Neutrophil (primary cell): ENCODE data around the gene DAAM2.

Experiments used
- H3K27ac ChIP-seq: fragments of 200-600 bp; sonication (generic); 2 replicates; pipeline ENCODE4 v1.5.1; 2016; ENCODE audit warnings: mild to moderate bottlenecking, moderate library complexity
- H3K27me3 ChIP-seq: fragments of 200-600 bp; sonication (generic); 2 replicates; pipeline ENCODE4 v1.6.0; 2016; ENCODE audit warnings: mild to moderate bottlenecking
- H3K36me3 ChIP-seq: fragments of 200-600 bp; sonication (generic); 2 replicates; pipeline ENCODE4 v1.5.1; 2017
- H3K4me1 ChIP-seq, 2 experiments: fragments of 200-600 bp in 1 of 2; sonication (generic) in 1 of 2; 1 replicate in 1 of 2; 2 replicates in 1 of 2; pipeline versions ENCODE4 v1.5.1 to v1.6.1; 2013 to 2016; ENCODE audit warnings: low read depth in 1 of 2, low read length in 1 of 2, mild to moderate bottlenecking in 1 of 2, moderate library complexity in 1 of 2; ENCODE audit not compliant: control insufficient read depth in 1 of 2, insufficient read depth in 1 of 2
- H3K4me3 ChIP-seq, 2 experiments: fragments of 200-600 bp in 1 of 2; sonication (generic) in 1 of 2; 1 replicate in 1 of 2; 2 replicates in 1 of 2; pipeline ENCODE4 v1.5.1; 2013 to 2016; ENCODE audit warnings: low read depth in 1 of 2, low read length in 1 of 2, mild to moderate bottlenecking in 1 of 2, moderate library complexity in 1 of 2
- H3K9me3 ChIP-seq: fragments of 200-600 bp; sonication (generic); 2 replicates; pipeline ENCODE4 v1.5.1; 2016
- TF ChIP-seq, protein P1 (sequence below): fragments of 200-600 bp; sonication (generic); IDR thresholded peaks from 2 replicates; pipeline ENCODE4 v1.5.1; 2016; ENCODE audit warnings: antibody characterized with exemption

Gene DAAM2

DNA sequence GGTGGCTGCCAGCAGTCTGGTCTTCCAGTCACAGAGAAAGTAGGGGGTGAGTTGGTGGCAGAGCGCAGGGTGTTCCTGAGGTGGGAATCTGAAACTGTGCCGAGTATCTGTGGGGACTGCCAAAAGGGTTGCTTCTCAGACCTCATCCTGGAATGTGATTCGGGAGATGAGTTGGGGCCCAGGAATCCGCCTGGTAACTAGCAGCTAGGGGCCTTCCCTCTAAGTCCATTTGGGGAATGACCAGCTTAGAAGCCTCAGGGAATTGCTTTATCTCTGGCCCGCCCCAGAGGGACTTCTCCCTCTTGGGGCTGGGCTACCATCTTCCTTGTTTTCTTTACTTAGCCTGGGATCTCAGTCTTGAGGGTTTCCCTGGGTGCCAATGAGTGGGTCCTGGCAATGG lies 92.5 kb downstream of the DAAM2 start:
- no peaks in the 10 kb centered on the region for H3K4me1 ChIP-seq

DNA sequence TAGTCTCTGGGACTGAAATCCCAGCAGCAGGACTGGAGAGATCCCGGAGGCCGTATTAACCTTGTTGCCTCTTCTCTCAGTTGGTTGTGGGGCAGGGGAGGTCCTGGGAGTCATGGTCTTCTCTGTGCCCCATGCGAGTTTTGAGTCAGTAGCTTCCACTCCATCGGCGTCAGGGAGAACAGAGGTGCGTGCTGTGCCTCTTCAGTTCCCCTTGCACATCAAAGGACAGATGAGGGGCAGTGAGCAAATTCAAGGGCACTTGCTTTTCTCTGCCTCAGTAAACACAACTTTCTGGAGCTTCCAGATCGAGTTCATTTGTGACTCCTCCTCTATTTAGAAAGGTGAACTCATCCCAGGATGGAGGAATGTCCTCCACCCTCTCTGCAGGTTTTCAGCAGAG lies 93.5 kb downstream of the DAAM2 start:
- Histone ChIP-seq H3K27ac (no peak overlapping the region), H3K4me1 (no peaks in the 10 kb centered on the region), H3K9me3 (no peaks in the 10 kb centered on the region), H3K36me3 (no peaks in the 10 kb centered on the region), H3K4me3 (no peak overlapping the region), H3K27me3 (peaks cover 38% of the 10 kb centered on the region)
- TF ChIP-seq, protein P1, sequence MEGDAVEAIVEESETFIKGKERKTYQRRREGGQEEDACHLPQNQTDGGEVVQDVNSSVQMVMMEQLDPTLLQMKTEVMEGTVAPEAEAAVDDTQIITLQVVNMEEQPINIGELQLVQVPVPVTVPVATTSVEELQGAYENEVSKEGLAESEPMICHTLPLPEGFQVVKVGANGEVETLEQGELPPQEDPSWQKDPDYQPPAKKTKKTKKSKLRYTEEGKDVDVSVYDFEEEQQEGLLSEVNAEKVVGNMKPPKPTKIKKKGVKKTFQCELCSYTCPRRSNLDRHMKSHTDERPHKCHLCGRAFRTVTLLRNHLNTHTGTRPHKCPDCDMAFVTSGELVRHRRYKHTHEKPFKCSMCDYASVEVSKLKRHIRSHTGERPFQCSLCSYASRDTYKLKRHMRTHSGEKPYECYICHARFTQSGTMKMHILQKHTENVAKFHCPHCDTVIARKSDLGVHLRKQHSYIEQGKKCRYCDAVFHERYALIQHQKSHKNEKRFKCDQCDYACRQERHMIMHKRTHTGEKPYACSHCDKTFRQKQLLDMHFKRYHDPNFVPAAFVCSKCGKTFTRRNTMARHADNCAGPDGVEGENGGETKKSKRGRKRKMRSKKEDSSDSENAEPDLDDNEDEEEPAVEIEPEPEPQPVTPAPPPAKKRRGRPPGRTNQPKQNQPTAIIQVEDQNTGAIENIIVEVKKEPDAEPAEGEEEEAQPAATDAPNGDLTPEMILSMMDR: no peak

More for the DNA sequence above, 92.5 kb downstream of the DAAM2 start:
- Histone ChIP-seq H3K27ac (no peak overlapping the region), H3K9me3 (no peaks in the 10 kb centered on the region), H3K4me3 (no peak overlapping the region), H3K36me3 (no peaks in the 10 kb centered on the region), H3K27me3 (peaks cover 28% of the 10 kb centered on the region)
- TF ChIP-seq, protein P1: no peak

DNA sequence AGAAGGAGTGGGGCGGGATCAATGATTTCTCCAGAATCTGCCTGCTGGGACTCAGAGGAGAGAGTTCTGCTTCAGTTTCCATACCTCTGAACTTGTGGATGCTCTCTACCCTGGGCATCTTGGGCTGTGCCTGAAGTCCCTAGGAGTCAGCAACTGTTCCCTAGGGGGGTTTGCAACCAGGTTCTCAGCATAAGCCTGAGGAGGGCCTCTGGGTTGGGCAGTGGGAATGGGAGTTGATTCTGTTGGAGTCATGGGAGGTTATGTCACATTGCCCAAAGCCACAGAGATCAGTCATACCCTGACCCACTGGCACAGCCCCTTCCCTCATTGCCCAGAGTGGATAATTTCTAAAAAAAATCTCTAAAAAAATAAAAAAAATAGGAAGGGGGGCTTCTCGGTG lies 94.7 kb downstream of the DAAM2 start:
- no peak overlapping the region for H3K27ac ChIP-seq
- H3K36me3 ChIP-seq: no peaks in the 10 kb centered on the region
- H3K4me3 ChIP-seq: no peak overlapping the region

GRCh38 chr6:39887692-39888450 lies 95.7 kb downstream of the DAAM2 start:
- H3K4me1 ChIP-seq: peaks cover 8 to 10% of the 10 kb centered on the region in 2 experiments
- TF ChIP-seq, protein P1: no peak

More for the DNA sequence above, 94.7 kb downstream of the DAAM2 start:
- Histone ChIP-seq H3K9me3 (no peaks in the 10 kb centered on the region), H3K4me1 (peaks cover 3 to 4% of the 10 kb centered on the region in 2 experiments), H3K27me3 (peaks cover 39% of the 10 kb centered on the region)
- TF ChIP-seq, protein P1: no peak

DNA sequence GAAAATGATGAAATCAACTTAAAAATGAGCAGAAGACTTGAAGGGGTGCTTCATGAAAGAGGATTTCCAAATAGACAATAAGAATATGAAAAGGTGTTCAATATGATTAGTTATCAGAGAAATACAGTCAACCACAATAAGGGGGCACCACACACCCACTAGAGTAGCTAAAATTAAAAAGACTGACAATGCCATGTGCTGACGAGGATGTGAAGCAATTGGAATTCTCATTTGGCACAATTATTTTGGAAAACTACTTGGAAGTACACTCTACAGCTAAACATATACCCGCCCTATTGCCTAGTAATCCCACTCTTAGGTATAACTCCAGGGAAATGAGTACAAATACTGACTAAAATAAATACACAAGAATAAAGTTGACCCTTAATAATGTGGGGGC lies 97.1 kb downstream of the DAAM2 start:
- TF ChIP-seq, protein P1: no peak
- H3K9me3 ChIP-seq: no peaks in the 10 kb centered on the region
- no peak overlapping the region for H3K27ac ChIP-seq
- no peaks in the 10 kb centered on the region for H3K36me3 ChIP-seq
- H3K4me1 ChIP-seq: peaks cover 8 to 10% of the 10 kb centered on the region in 2 experiments
- no peak overlapping the region for H3K4me3 ChIP-seq
- H3K27me3 ChIP-seq: peaks cover 39% of the 10 kb centered on the region

More at GRCh38 chr6:39887692-39888450, 95.7 kb downstream of the DAAM2 start:
- Histone ChIP-seq H3K27me3 (peaks cover 39% of the 10 kb centered on the region), H3K9me3 (no peaks in the 10 kb centered on the region), H3K4me3 (no peak overlapping the region), H3K27ac (no peak overlapping the region), H3K36me3 (no peaks in the 10 kb centered on the region)
